Keratinocyte (primary cell): Measurements from ENCODE around the gene ACSL6.

ENCODE experiments used
- CTCF ChIP-seq, 3 experiments: IDR thresholded peaks in 1 of 3; conservative IDR thresholded peaks in 1 of 3; optimal IDR thresholded peaks in 1 of 3; 2 replicates in 2 of 3; 3 replicates in 1 of 3; pipeline versions ENCODE3 to v1.5.1; 2011; ENCODE audit warnings: low read length in 3 of 3, mild to moderate bottlenecking in 3 of 3, moderate library complexity in 2 of 3, control low read depth in 1 of 3, inconsistent platforms in 1 of 3; ENCODE audit not compliant: insufficient read depth in 2 of 3; ENCODE audit errors: extremely low read depth in 1 of 3
- EZH2 ChIP-seq: IDR thresholded peaks from one replicate; pipeline ENCODE4 v1.6.1; 2012; ENCODE audit warnings: inconsistent platforms, mild to moderate bottlenecking, low read length, moderate library complexity

DNA sequence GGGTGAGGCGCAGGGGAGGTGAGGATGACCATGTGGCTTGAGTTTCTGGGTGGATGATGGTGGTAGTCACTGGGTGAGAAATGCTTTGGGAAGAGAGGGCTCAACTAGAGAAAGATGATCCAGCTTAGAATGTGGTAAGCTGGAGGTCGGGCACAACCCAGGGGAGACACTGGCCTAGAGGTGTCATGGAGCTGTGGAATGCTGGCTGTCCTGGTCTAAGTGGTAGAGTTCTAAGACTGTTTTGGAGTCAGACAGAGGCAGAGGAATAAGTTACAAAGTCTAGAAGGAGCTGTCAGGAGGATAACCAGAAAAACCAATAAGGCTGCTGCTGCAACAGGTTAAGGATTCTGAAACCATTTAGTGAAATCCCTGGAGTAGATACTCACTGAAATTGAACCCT is 19.2 kb upstream of the ACSL6 start:
- no peak for TF ChIP-seq CTCF (optimal IDR thresholded peaks at IDR 0.05 in 1 of 3, IDR thresholded peaks at IDR 0.05 in 1 of 3, conservative IDR thresholded peaks at IDR 0.05 in 1 of 3; ENCODE audit: extremely low read depth in 1 of 3, insufficient read depth in 2 of 3, low read length in 3 of 3)
- no peak for TF ChIP-seq EZH2
